HEK293 (cell line): ENCODE measurements around the gene LNPK.
A peak's percentile ranks its signal among the peaks of the same experiment; 100 is the strongest.

Experiments
- CTCF ChIA-PET: fragments of 350-600 bp; formaldehyde crosslinking; extraction: SDS; loops from one replicate; lab custom pipeline; 2021; ENCODE audit warnings: antibody characterized with exemption; lab: Yijun Ruan, JAX
- POLR2A ChIA-PET: fragments of 300-600 bp; formaldehyde crosslinking; extraction: SDS; loops from one replicate; lab custom pipeline; 2020; ENCODE audit warnings: antibody characterized with exemption, inconsistent platforms; lab: Yijun Ruan, JAX
- H3K27ac ChIP-seq: fragments of 200-500 bp; sonication (Bioruptor generic); 2 replicates; pipeline ENCODE4 v1.5.1; 2014; ENCODE audit warnings: low read depth, low read length, control low read depth, inconsistent platforms; ENCODE audit errors: extremely low read depth
- H3K36me3 ChIP-seq, 2 experiments: fragments of 200-500 bp in 1 of 2; sonication (Bioruptor generic) in 1 of 2; 1 replicate in 1 of 2; 2 replicates in 1 of 2; pipeline ENCODE4 v1.5.1; 2014 to 2017; ENCODE audit warnings: inconsistent platforms in 2 of 2, low read length in 2 of 2; ENCODE audit not compliant: control insufficient read depth in 2 of 2, insufficient read depth in 1 of 2
- H3K4me1 ChIP-seq: fragments of 200-500 bp; sonication (Bioruptor generic); 2 replicates; pipeline ENCODE4 v1.5.1; 2014; ENCODE audit warnings: mild to moderate bottlenecking, low read length, inconsistent platforms; ENCODE audit not compliant: control insufficient read depth, insufficient read depth
- H3K4me3 ChIP-seq: 2 replicates; pipeline ENCODE4 v1.5.1; 2011; ENCODE audit warnings: low read depth, mild to moderate bottlenecking, control low read depth, low read length, moderate library complexity
- H3K9me3 ChIP-seq: fragments of 200-500 bp; sonication (Bioruptor generic); 2 replicates; pipeline ENCODE4 v1.5.1; 2014; ENCODE audit warnings: low read depth, low read length, inconsistent platforms; ENCODE audit not compliant: control insufficient read depth, insufficient read depth
- BCL6B ChIP-seq: fragments of 450-650 bp; formaldehyde crosslinking; IDR thresholded peaks from 2 replicates; pipeline ENCODE4 v1.5.1; 2017; ENCODE audit warnings: missing biosample characterization, missing genetic modification characterization
- CTCF ChIP-seq: fragments of 450-650 bp; formaldehyde crosslinking; IDR thresholded peaks from 2 replicates; pipeline ENCODE4 v1.5.1; 2016; ENCODE audit warnings: missing biosample characterization, missing genetic modification characterization
- FEZF1 ChIP-seq: fragments of 450-650 bp; formaldehyde crosslinking; IDR thresholded peaks from 2 replicates; pipeline ENCODE4 v1.5.1; 2016; ENCODE audit warnings: missing biosample characterization, missing genetic modification characterization
- KLF9 ChIP-seq: fragments of 450-650 bp; formaldehyde crosslinking; IDR thresholded peaks from 2 replicates; pipeline ENCODE4 v1.5.1; 2016; ENCODE audit warnings: missing biosample characterization, missing genetic modification characterization, low read depth
- OVOL3 ChIP-seq: fragments of 450-650 bp; formaldehyde crosslinking; IDR thresholded peaks from 2 replicates; pipeline ENCODE4 v1.5.1; 2016; ENCODE audit warnings: missing biosample characterization, missing genetic modification characterization
- PRDM2 ChIP-seq: fragments of 450-650 bp; formaldehyde crosslinking; IDR thresholded peaks from 2 replicates; pipeline ENCODE4 v1.5.1; 2016; ENCODE audit warnings: missing biosample characterization, missing genetic modification characterization, borderline replicate concordance
- PRDM6 ChIP-seq: fragments of 450-650 bp; formaldehyde crosslinking; IDR thresholded peaks from 2 replicates; pipeline ENCODE4 v1.5.1; 2017; ENCODE audit warnings: missing biosample characterization, missing genetic modification characterization
- SALL2 ChIP-seq: fragments of 450-650 bp; formaldehyde crosslinking; IDR thresholded peaks from 2 replicates; pipeline ENCODE4 v1.5.0; 2017; ENCODE audit warnings: missing biosample characterization, mild to moderate bottlenecking, missing genetic modification characterization, borderline replicate concordance
- TCF7L2 ChIP-seq: IDR thresholded peaks from 2 replicates; pipeline ENCODE4 v1.6.1; 2011; ENCODE audit warnings: low read depth, mild to moderate bottlenecking, inconsistent platforms, low read length, moderate library complexity, borderline replicate concordance
- ZEB2 ChIP-seq: fragments of 450-650 bp; formaldehyde crosslinking; IDR thresholded peaks from 2 replicates; pipeline ENCODE4 v1.5.1; 2016; ENCODE audit warnings: missing biosample characterization, missing genetic modification characterization
- ZNF341 ChIP-seq: fragments of 450-650 bp; formaldehyde crosslinking; IDR thresholded peaks from 2 replicates; pipeline ENCODE4; 2016; ENCODE audit warnings: low read depth, missing biosample characterization, missing genetic modification characterization
- ZNF398 ChIP-seq: fragments of 450-650 bp; formaldehyde crosslinking; IDR thresholded peaks from 2 replicates; pipeline ENCODE4 v1.5.1; 2017; ENCODE audit warnings: missing biosample characterization, missing genetic modification characterization
- ZNF488 ChIP-seq: fragments of 450-650 bp; formaldehyde crosslinking; IDR thresholded peaks from 2 replicates; pipeline ENCODE4 v1.5.1; 2016; ENCODE audit warnings: missing biosample characterization, missing genetic modification characterization
- ZNF610 ChIP-seq: fragments of 450-650 bp; formaldehyde crosslinking; IDR thresholded peaks from 2 replicates; pipeline ENCODE4 v1.5.1; 2016; ENCODE audit warnings: missing biosample characterization, missing genetic modification characterization, borderline replicate concordance
- ZNF621 ChIP-seq: fragments of 450-650 bp; formaldehyde crosslinking; IDR thresholded peaks from 2 replicates; pipeline ENCODE4 v1.5.1; 2017; ENCODE audit warnings: missing biosample characterization, missing genetic modification characterization
- ZNF747 ChIP-seq: fragments of 450-650 bp; formaldehyde crosslinking; IDR thresholded peaks from 2 replicates; pipeline ENCODE4 v1.5.1; 2016; ENCODE audit warnings: missing biosample characterization, missing genetic modification characterization
- ZSCAN23 ChIP-seq: fragments of 450-650 bp; formaldehyde crosslinking; IDR thresholded peaks from 2 replicates; pipeline ENCODE4 v1.5.1; 2016; ENCODE audit warnings: missing biosample characterization, missing genetic modification characterization
- ZSCAN30 ChIP-seq: fragments of 450-650 bp; IDR thresholded peaks from 2 replicates; pipeline ENCODE4 v1.5.1; 2018; ENCODE audit warnings: missing biosample characterization, mild to moderate bottlenecking, missing genetic modification characterization, moderate library complexity
- ZXDB ChIP-seq: fragments of 450-650 bp; formaldehyde crosslinking; IDR thresholded peaks from 2 replicates; pipeline ENCODE4 v1.5.1; 2016; ENCODE audit warnings: missing biosample characterization, missing genetic modification characterization

The LNPK gene

GRCh38 chr2:175889701-175890302 lies 112.3 kb downstream of the LNPK start:
- Histone ChIP-seq H3K9me3 (no peaks in the 10 kb centered on the region), H3K4me3 (no peak overlapping the region), H3K36me3 (no peaks in the 10 kb centered on the region), H3K27ac (no peak overlapping the region), H3K4me1 (peaks cover 7% of the 10 kb centered on the region)
- TF ChIP-seq ZNF398 (tag by site-specific recombination): no peak
- TF ChIP-seq OVOL3: no peak
- no peak for TF ChIP-seq ZNF488
- TF ChIP-seq ZNF621: no peak
- no peak for TF ChIP-seq KLF9 (tag by site-specific recombination)
- TF ChIP-seq ZNF610: 0 out of 2 replicates have a peak, but pooled peaks have one; percentile 11
- peak; percentile 79 for TF ChIP-seq PRDM6 (tag by site-specific recombination)
- TF ChIP-seq FEZF1 (tag by site-specific recombination): peak; percentile 76
- peak; percentile 78; the same call in 1 of the 2 replicates for TF ChIP-seq TCF7L2
- TF ChIP-seq ZNF341 (tag by site-specific recombination): no peak
- peak; percentile 32; the same call in 1 of the 2 replicates for TF ChIP-seq ZSCAN30 (tag by site-specific recombination)
- no peak for TF ChIP-seq ZNF747 (tag by site-specific recombination)
- TF ChIP-seq BCL6B (tag by site-specific recombination): no peak
- TF ChIP-seq CTCF (tag by site-specific recombination): no peak
- TF ChIP-seq SALL2 (tag by site-specific recombination): no peak
- TF ChIP-seq PRDM2 (tag by site-specific recombination): no peak
- TF ChIP-seq ZEB2: 0 out of 2 replicates have a peak, but pooled peaks have one; percentile 39
- TF ChIP-seq ZSCAN23 (tag by site-specific recombination): no peak
- TF ChIP-seq ZXDB (tag by site-specific recombination): no peak
- ChIA-PET CTCF (no interaction called here), POLR2A (no interaction called here)
